OCI-LY1 (cell line): ENCODE results near the gene GBF1.

Experiments
- H2AFZ ChIP-seq: fragments of 200-600 bp; sonication (generic), shearing (Covaris generic); 2 replicates; pipeline ENCODE4 v1.6.0; 2014; ENCODE audit warnings: antibody characterized with exemption, mild to moderate bottlenecking, low read length
- H3F3A ChIP-seq: fragments of 200-600 bp; sonication (generic), shearing (Covaris generic); 2 replicates; pipeline ENCODE4 v1.6.0; 2014; ENCODE audit warnings: mild to moderate bottlenecking, antibody characterized with exemption, low read length, moderate library complexity; ENCODE audit not compliant: insufficient read depth
- H3K27ac ChIP-seq: fragments of 200-600 bp; sonication (generic); 2 replicates; pipeline ENCODE4 v1.5.1; 2014; ENCODE audit warnings: low read length, mixed run types, mild to moderate bottlenecking, low read depth; ENCODE audit not compliant: poor library complexity, severe bottlenecking
- H3K27me3 ChIP-seq: fragments of 200-600 bp; sonication (generic); 2 replicates; pipeline ENCODE4 v1.6.0; 2014; ENCODE audit warnings: antibody characterized with exemption, mild to moderate bottlenecking, low read length, moderate library complexity; ENCODE audit not compliant: insufficient read depth
- H3K36me3 ChIP-seq: fragments of 200-600 bp; sonication (generic); 2 replicates; pipeline ENCODE4 v1.6.1; 2014; ENCODE audit warnings: mild to moderate bottlenecking, antibody characterized with exemption, low read length, moderate library complexity, mixed read lengths; ENCODE audit not compliant: insufficient read depth
- H3K4me1 ChIP-seq: fragments of 200-600 bp; sonication (generic); 2 replicates; pipeline ENCODE4 v1.5.1; 2014; ENCODE audit warnings: mild to moderate bottlenecking, low read length, moderate library complexity; ENCODE audit not compliant: insufficient read depth, severe bottlenecking
- H3K4me2 ChIP-seq: fragments of 200-600 bp; sonication (generic), shearing (Covaris generic); 2 replicates; pipeline ENCODE4 v1.6.1; 2014; ENCODE audit warnings: low read length
- H3K4me3 ChIP-seq: fragments of 200-600 bp; sonication (generic); 2 replicates; pipeline ENCODE4 v1.5.1; 2014; ENCODE audit warnings: low read length, low read depth, mild to moderate bottlenecking, mixed read lengths; ENCODE audit not compliant: poor library complexity, severe bottlenecking
- H3K79me2 ChIP-seq: fragments of 200-600 bp; shearing (Covaris generic); 2 replicates; pipeline ENCODE4 v1.6.1; 2016; ENCODE audit warnings: mixed run types, low read length, mixed read lengths; ENCODE audit not compliant: insufficient read depth
- H3K9ac ChIP-seq: fragments of 200-600 bp; sonication (generic), shearing (Covaris generic); 2 replicates; pipeline ENCODE4 v1.6.1; 2014; ENCODE audit warnings: mild to moderate bottlenecking, low read length, mixed read lengths
- H3K9me2 ChIP-seq: fragments of 200-600 bp; sonication (generic), shearing (Covaris generic); 2 replicates; pipeline ENCODE4 v1.6.1; 2014; ENCODE audit warnings: low read depth, mild to moderate bottlenecking, low read length, mixed read lengths
- H3K9me3 ChIP-seq: fragments of 200-600 bp; shearing (Covaris generic); 2 replicates; pipeline ENCODE4 v1.6.1; 2014; ENCODE audit warnings: low read length, mixed read lengths
- H4K20me1 ChIP-seq: fragments of 200-600 bp; sonication (generic), shearing (Covaris generic); 2 replicates; pipeline ENCODE4 v1.6.0; 2016; ENCODE audit warnings: mild to moderate bottlenecking, low read length; ENCODE audit not compliant: insufficient read depth
- EZH2 ChIP-seq: fragments of 200-600 bp; sonication (generic), shearing (Covaris generic); IDR thresholded peaks from 2 replicates; pipeline ENCODE4 v1.8.0; 2017; ENCODE audit warnings: borderline replicate concordance, mixed run types, mild to moderate bottlenecking, antibody characterized with exemption, low read length, moderate library complexity, mixed read lengths
- TF ChIP-seq, protein P1 (sequence below): fragments of 200-600 bp; sonication (generic), shearing (Covaris generic); IDR thresholded peaks from 2 replicates; pipeline ENCODE4 v1.5.1; 2017; ENCODE audit warnings: mild to moderate bottlenecking, antibody characterized with exemption, low read length, moderate library complexity, mixed read lengths

The GBF1 gene

DNA sequence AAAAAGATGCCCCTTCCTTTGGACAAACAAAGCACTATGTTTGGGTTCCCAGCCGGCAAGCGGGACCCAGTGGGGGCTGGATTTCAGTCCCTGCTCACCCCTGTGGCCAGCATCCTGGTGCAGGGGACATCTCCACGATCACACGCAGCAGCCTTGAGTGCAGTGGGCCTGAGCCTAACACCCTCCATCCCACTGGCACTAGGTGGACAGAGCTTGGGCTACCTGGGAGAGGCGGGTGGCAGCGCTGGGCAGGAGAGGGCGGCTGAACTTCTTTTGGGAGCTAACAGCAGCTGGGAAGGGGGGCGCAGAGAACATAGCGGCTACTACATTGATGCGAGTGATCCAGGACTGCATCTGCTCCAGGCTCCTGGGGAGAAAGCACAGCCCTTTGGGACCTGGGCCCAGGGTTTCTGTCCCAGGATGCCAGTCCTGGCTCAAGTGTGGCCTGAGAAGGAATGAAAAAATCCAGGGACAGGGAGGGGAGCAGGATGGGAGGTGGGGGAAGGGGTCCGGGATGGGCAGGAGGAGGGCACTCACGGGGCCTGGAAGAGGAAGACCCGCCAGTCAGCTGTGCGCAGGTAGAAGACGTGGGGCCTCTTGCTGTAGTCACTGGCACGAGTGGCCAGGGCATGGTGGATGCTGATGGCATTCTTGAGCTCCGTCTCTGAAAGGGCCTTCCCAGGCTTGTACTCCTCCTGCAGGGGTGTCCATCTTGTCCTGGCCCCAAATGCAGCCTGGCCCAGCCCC is 159.2 kb downstream of the GBF1 start:
- Histone ChIP-seq H3K36me3 (no peaks in the 10 kb centered on the region; the same call in 1 of the 2 replicates), H3K9ac (no peak overlapping the region), H2AFZ (no peak overlapping the region), H3K9me2 (no peaks in the 10 kb centered on the region), H3K4me2 (no peak overlapping the region), H3K4me1 (peaks cover 7% of the 10 kb centered on the region), H3K4me3 (no peak overlapping the region), H3K27ac (no peak overlapping the region), H3K79me2 (no peaks in the 10 kb centered on the region), H3F3A (no peaks in the 10 kb centered on the region), H3K27me3 (no peaks in the 10 kb centered on the region), H3K9me3 (no peaks in the 10 kb centered on the region), H4K20me1 (no peaks in the 10 kb centered on the region)
- no peak for TF ChIP-seq EZH2
- TF ChIP-seq, protein P1, sequence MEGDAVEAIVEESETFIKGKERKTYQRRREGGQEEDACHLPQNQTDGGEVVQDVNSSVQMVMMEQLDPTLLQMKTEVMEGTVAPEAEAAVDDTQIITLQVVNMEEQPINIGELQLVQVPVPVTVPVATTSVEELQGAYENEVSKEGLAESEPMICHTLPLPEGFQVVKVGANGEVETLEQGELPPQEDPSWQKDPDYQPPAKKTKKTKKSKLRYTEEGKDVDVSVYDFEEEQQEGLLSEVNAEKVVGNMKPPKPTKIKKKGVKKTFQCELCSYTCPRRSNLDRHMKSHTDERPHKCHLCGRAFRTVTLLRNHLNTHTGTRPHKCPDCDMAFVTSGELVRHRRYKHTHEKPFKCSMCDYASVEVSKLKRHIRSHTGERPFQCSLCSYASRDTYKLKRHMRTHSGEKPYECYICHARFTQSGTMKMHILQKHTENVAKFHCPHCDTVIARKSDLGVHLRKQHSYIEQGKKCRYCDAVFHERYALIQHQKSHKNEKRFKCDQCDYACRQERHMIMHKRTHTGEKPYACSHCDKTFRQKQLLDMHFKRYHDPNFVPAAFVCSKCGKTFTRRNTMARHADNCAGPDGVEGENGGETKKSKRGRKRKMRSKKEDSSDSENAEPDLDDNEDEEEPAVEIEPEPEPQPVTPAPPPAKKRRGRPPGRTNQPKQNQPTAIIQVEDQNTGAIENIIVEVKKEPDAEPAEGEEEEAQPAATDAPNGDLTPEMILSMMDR, result no peak

DNA sequence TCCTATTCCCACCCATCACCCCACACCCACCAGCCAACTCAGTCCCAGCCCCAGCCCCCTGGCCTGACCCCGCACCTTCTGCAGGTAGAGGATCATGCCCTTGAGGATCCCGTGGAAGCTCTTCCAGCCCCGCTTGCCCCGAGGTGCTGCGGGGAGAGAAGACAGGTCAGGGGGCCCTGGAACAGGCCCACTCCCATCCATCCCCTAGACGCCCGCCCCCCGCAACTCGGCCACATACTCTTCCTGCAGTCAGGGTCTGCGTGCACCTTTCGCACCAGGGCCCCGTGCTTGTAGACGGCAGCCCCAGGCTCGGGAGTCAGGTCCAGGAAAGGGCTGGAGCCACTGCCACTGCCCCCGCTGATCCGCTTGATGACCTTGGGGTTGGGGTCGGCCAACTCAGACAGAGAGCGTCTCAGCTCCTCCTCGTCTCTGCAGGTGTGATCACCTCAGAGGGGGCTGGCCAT is 159.8 kb downstream of the GBF1 start:
- TF ChIP-seq, protein P1, result no peak
- TF ChIP-seq EZH2, result no peak
- no peaks in the 10 kb centered on the region for H3K9me2 ChIP-seq
- no peaks in the 10 kb centered on the region for H3K27me3 ChIP-seq
- H3K9ac ChIP-seq, result no peak overlapping the region
- no peak overlapping the region for H3K4me2 ChIP-seq
- H3K4me1 ChIP-seq, result peaks cover 1% of the 10 kb centered on the region
- no peaks in the 10 kb centered on the region; the same call in 1 of the 2 replicates for H3K36me3 ChIP-seq
- no peaks in the 10 kb centered on the region for H4K20me1 ChIP-seq
- H3K79me2 ChIP-seq, result no peaks in the 10 kb centered on the region
- no peak overlapping the region for H2AFZ ChIP-seq
- no peak overlapping the region for H3K27ac ChIP-seq
- H3K4me3 ChIP-seq, result no peak overlapping the region
- no peaks in the 10 kb centered on the region for H3K9me3 ChIP-seq
- H3F3A ChIP-seq, result no peaks in the 10 kb centered on the region

DNA sequence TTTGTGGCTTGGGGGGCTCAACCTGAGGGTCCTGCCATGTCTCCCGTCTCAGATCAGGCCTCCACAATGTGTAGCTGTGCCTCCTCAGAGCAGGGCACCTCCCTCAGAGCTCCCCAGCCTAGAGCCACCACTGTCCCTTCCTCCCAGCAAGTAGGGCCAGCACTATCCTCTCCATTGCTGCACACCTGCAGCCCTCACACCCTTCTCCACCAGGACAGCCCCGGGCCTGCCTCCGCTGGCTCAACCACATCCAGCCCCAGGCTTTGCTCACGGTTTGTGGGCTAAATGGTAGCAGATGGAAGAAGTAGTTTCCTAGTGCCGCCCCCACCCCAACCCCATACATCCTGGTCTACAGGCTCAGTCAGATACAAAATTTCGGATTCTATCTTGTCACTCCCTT is 160.3 kb downstream of the GBF1 start:
- Histone ChIP-seq H3K27me3 (no peaks in the 10 kb centered on the region), H3K9ac (no peak overlapping the region), H3K27ac (no peak overlapping the region), H4K20me1 (no peaks in the 10 kb centered on the region), H3K36me3 (no peaks in the 10 kb centered on the region; the same call in 1 of the 2 replicates), H3K9me2 (no peaks in the 10 kb centered on the region), H2AFZ (no peak overlapping the region), H3K4me2 (no peak overlapping the region), H3K4me3 (no peak overlapping the region), H3F3A (no peaks in the 10 kb centered on the region), H3K9me3 (no peaks in the 10 kb centered on the region), H3K79me2 (no peaks in the 10 kb centered on the region), H3K4me1 (no peaks in the 10 kb centered on the region)
- TF ChIP-seq, protein P1, result no peak
- no peak for TF ChIP-seq EZH2
